Fibroblast of the aortic adventitia (primary cell): Measurements from ENCODE around the gene UBE2E2. TPM values are rescaled to one million over a fixed set of nuclear protein-coding genes. Genes with fewer than 3 reads are reported as not detected.

ENCODE experiments used
- DNase-seq: peaks from one replicate; pipeline ENCODE4 v3.0.0-alpha.2; 2010; ENCODE audit warnings: low read depth
- H3K4me3 ChIP-seq: 2 replicates; pipeline ENCODE4 v1.5.1; 2011; ENCODE audit warnings: low read depth, mild to moderate bottlenecking, control low read depth, low read length, moderate library complexity
- total RNA-seq: library from RNA; depleted of rRNA; stranded (reverse); fragments of >200 nt; gene quantifications from 2 replicates; pipeline ENCODE4 v1.2.3, GENCODE V29; 2012; ENCODE audit warnings: low replicate concordance
- TF ChIP-seq, protein P1 (sequence below): IDR thresholded peaks from 2 replicates; pipeline ENCODE4 v1.5.1; 2011; ENCODE audit warnings: mild to moderate bottlenecking, low read length, control low read depth, inconsistent platforms; ENCODE audit not compliant: insufficient read depth

The UBE2E2 gene
- total RNA-seq, 1 donor = 49.1 TPM

DNA sequence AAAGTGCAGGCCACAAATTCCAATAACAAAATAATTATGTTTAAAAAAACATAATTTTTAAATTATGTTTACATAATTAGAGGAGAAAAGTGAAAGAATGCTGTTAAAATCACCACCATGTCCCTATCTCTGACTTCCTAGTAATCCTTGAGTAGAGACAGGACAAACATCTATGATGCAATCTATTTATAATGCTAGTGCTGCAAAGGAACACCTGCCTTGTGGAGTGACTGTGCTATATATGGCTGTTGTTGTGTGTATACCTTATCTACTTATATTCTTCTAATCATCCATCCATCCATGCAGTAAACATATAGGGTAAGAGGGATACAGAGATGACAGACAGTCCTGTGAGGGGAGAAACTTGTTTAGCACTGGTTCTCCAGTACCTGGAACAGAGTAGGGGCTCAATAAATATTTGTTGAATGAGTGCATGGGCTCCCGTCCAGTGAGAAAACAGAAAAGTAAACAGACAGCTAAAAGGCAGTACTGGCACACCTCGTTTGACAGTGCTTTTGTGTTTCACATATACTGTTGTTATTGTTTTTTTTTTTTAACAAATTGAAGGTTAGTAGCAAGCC, 373.3 kb downstream of the UBE2E2 start:
- H3K4me3 ChIP-seq = no peak overlapping the region
- DNase-seq = no peak
- TF ChIP-seq, protein P1, sequence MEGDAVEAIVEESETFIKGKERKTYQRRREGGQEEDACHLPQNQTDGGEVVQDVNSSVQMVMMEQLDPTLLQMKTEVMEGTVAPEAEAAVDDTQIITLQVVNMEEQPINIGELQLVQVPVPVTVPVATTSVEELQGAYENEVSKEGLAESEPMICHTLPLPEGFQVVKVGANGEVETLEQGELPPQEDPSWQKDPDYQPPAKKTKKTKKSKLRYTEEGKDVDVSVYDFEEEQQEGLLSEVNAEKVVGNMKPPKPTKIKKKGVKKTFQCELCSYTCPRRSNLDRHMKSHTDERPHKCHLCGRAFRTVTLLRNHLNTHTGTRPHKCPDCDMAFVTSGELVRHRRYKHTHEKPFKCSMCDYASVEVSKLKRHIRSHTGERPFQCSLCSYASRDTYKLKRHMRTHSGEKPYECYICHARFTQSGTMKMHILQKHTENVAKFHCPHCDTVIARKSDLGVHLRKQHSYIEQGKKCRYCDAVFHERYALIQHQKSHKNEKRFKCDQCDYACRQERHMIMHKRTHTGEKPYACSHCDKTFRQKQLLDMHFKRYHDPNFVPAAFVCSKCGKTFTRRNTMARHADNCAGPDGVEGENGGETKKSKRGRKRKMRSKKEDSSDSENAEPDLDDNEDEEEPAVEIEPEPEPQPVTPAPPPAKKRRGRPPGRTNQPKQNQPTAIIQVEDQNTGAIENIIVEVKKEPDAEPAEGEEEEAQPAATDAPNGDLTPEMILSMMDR = no peak

DNA sequence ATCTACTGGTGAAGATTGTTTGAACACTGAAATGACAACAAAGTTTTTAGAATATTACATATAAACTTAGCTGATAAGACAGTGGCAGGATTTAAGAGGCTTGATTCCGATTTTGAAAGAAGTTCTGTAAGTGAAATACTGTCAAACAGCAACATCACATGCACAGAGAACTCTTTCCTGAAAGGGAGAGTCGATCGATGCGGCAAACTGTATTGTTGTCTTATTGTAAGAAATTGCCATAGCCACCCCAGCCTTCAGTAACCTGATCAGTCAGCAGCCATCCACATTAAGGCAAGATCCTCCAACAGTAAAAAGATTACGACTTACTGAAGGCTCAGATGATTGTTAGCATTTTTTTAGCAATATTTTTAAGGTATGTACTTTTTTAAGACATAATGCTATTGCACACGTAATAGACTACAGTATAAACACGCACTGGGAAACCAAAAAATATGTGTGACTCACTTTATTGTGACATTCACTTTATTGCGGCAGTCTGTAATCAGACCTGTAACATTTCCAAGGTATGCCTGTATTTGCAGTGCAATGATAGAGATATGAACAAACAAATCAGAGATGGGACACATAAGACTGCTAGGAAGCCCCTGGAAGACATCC, 377.1 kb downstream of the UBE2E2 start:
- DNase-seq = no peak
- no peak overlapping the region for H3K4me3 ChIP-seq
- TF ChIP-seq, protein P1 = no peak

DNA sequence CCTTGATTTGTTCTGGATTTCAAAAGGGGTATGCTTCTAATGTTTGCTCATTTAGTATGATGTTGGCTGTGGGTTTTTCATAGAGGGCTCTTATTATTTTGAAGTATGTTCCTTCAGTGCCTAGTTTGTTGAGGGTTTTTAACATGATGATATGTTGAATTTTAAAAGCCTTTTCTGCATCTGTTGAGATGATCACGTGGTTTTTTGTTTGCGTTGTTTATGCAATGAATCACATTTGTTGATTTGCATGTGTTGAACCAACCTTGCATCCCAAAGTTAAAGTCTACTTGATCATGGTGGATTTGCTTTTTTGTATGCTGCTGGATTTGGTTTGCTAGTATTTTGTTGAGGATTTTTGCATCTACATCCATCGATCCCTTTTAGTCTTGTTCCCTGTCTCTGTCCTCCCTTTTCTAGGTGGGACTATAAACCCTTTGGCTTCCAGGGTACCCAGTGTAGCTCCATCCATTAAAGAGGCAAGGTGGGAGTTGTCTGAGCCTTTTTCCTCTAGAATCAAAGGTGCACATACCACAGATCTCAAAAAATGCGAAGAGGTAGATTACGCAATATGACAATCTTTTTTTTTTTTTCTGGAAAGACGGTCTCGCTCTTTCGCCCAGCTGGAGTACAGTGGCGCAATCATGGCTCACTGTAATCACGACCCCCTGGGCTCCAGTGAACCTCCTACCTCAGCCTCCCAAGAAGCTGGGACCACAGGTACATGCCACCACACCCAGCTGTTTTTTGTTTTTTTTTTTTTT, 381.0 kb downstream of the UBE2E2 start:
- TF ChIP-seq, protein P1 = no peak
- no peak overlapping the region for H3K4me3 ChIP-seq
- DNase-seq = no peak

DNA sequence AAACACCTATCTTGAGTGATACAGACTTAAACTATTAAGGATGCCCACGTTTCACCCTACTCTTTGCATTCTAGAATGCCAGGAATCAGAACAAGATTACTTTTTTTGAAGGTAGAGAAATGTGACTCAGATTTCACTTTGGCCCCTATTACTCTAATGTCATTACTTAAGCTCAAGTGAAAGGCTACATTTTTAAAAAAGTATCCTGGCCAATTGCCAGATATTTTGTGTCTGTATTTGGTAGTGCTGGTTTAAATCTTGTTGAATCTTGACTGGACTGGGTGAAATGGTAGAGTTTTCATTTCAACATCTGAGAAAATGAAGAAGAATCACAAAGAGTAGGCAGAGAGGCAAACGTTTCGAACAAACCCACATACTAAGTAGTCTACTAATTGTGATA, 384.4 kb downstream of the UBE2E2 start:
- DNase-seq = no peak
- TF ChIP-seq, protein P1 = no peak
- no peak overlapping the region for H3K4me3 ChIP-seq

DNA sequence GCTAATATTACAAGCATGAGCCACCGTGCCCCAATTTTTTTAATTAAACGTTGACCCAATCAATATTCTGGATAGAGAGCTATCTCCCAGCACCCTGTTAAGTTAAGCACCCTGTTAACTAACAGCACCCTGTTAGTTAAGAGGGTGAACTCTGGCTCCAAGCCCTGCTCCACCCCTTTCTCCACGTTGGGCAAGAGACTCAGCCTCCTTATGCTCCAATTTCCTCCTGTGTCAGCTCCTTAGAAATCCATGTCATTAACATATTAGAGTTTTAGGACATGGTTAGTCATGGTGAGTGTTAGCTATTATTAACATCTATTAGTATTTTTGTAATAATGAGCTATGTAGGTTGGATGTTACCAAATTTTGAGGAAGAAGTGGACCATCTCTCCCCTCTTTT, 385.4 kb downstream of the UBE2E2 start:
- TF ChIP-seq, protein P1 = no peak
- H3K4me3 ChIP-seq = no peak overlapping the region
- no peak for DNase-seq

DNA sequence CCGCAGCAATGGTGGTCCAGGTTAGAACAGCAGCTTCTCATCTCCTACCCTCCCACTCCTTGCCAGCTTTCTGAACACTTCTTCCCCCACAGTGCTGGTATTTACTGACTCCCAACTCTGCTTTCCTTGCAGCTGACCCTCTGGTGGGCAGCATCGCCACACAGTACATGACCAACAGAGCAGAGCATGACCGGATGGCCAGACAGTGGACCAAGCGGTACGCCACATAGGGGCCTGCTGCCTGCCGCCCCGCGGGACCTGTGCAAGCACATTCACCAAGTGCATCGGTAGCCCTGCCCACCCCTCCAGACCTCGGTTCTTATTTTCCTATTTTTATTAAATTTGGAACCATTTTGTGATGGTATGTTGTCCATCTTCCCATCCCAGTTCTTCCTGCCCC, 386.5 kb downstream of the UBE2E2 start:
- TF ChIP-seq, protein P1 = no peak
- H3K4me3 ChIP-seq = no peak overlapping the region
- no peak for DNase-seq
